Occipital lobe (tissue), 3 donors: Measurements from ENCODE around the gene MRTO4. TPM values are rescaled to one million over a fixed set of nuclear protein-coding genes. Genes with fewer than 3 reads are reported as not detected.

Experiments
- DNase-seq: peaks from one replicate; lab custom pipeline; 2025; lab: John Stamatoyannopoulos, UW
- small RNA-seq: library from RNA; depleted of rRNA; stranded (forward); fragments of <200 nt; gene quantifications from one replicate; pipeline ENCODE3, GENCODE V24; 2014
- total RNA-seq: library from RNA; depleted of rRNA; stranded (reverse); fragments of >200 nt; gene quantifications from one replicate; pipeline ENCODE4 v1.2.3, GENCODE V29; 2014

MRTO4 gene
- total RNA-seq, 1 donor from 2014 or later, result 26.0 TPM

DNA sequence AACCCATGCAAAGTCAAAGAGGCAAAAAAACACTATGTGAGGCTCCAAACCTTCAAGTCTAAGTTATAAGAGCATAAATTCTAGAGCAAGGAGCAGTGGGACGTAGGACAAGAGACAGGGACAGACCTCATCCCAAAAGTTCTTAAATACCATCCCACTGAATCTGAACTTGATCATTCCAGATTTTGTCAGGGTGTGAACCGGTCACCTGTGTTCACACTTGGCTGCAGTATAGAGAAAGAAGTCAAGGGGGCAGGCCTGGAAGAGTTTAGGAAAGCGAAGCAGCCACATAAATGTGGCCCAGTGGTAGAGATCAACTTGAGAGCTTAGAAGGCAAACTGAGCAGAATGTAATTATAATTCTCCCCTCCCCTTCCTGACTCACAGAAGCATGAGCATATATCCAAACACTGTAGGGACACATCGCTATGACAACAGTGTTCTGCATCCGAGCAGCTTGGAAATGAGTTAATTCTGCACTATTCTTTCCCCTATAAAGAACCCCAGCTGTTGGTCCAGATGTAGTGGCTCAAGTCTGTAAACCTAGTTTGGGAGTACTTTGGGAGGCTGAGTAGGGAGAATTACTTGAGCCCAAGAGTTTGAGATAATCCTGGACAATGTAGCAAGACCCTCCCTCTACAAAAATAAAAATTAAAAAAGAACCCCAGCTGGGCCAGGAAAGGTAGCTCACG is 57.7 kb downstream of the MRTO4 start:
- DNase-seq, result no peak

Small RNA genes within 50 kb of the gene (small RNA-seq; reads per million reads assigned to genes)
- not detected for gene RNU6-1099P

Other genes with a start within 250 kb of the MRTO4 start
- gene UBR4, start 41.5 kb upstream of the MRTO4 start, total RNA-seq, result 75.0 TPM
- 74.1 TPM for gene EMC1, start 281 bp upstream of the MRTO4 start, total RNA-seq
- gene AKR7A3, start 37.0 kb downstream of the MRTO4 start, total RNA-seq, result 1.2 TPM
- 24.2 TPM for gene AKR7A2, start 60.3 kb downstream of the MRTO4 start, total RNA-seq
- 18.4 TPM for gene SLC66A1, start 60.5 kb downstream of the MRTO4 start, total RNA-seq
- gene CAPZB, start 233.7 kb downstream of the MRTO4 start, total RNA-seq, result 38.4 TPM